Transverse colon (tissue), 4 donors: ENCODE data around the gene SCOC. TPM values are rescaled to one million over a fixed set of nuclear protein-coding genes. Genes with fewer than 3 reads are reported as not detected.

Experiments
- DNase-seq: peaks from one replicate; pipeline ENCODE4 v3.0.0-alpha.2; 2019
- H3K27ac ChIP-seq, 4 donors: fragments of 200-600 bp; sonication (generic); 2 replicates each; pipeline ENCODE4 v1.5.1; 2016 to 2018; ENCODE audit warnings: inconsistent platforms in 4 of 4
- H3K27me3 ChIP-seq: fragments of 200-600 bp; sonication (generic); 2 replicates; pipeline ENCODE4 v1.5.1; 2017; ENCODE audit warnings: inconsistent platforms
- H3K36me3 ChIP-seq, 4 donors: fragments of 200-600 bp; sonication (generic); 2 replicates each; pipeline ENCODE4 v1.5.1; 2017 to 2019; ENCODE audit warnings: inconsistent platforms in 4 of 4
- H3K4me1 ChIP-seq, 4 donors: fragments of 200-600 bp; sonication (generic); 2 replicates each; pipeline ENCODE4 v1.5.1; 2017 to 2020; ENCODE audit warnings: inconsistent platforms in 4 of 4
- H3K4me3 ChIP-seq, 4 donors: fragments of 200-600 bp; sonication (generic); 1 replicate in 1 of 4; 2 replicates in 3 of 4; pipeline versions ENCODE4 v1.5.1 to v1.6.1; 2017 to 2019; ENCODE audit warnings: inconsistent platforms in 4 of 4
- H3K9me3 ChIP-seq, 2 donors: fragments of 200-600 bp; sonication (generic); 2 replicates each; pipeline ENCODE4 v1.5.1; 2017 to 2019; ENCODE audit warnings: inconsistent platforms in 2 of 2
- CTCF ChIP-seq, 5 experiments: fragments of 200-600 bp in 3 of 5; fragments of 450-650 bp in 2 of 5; sonication (generic) in 3 of 5; IDR thresholded peaks; 1 replicate in 2 of 5; 2 replicates in 3 of 5; pipeline ENCODE4 v1.5.1; 2016 to 2017; ENCODE audit warnings: antibody characterized with exemption in 5 of 5, inconsistent platforms in 3 of 5, mild to moderate bottlenecking in 2 of 5, moderate library complexity in 1 of 5
- EP300 ChIP-seq: sonication (generic); formaldehyde crosslinking; IDR thresholded peaks from one replicate; pipeline ENCODE4 v1.6.1; 2017; ENCODE audit warnings: antibody characterized with exemption, low read depth
- POLR2A ChIP-seq: fragments of 450-650 bp; IDR thresholded peaks from one replicate; pipeline ENCODE4 v1.6.1; 2016; ENCODE audit warnings: antibody characterized with exemption, mild to moderate bottlenecking, moderate library complexity
- POLR2AphosphoS5 ChIP-seq, 3 donors: sonication (generic); formaldehyde crosslinking; IDR thresholded peaks; one replicate each; pipeline ENCODE4 v1.6.1; 2016; ENCODE audit warnings: antibody characterized with exemption in 3 of 3
- WGBS, 2 donors: methylation state at CpG; one replicate each; pipeline ENCODE4 v1.1.5; 2018; ENCODE audit warnings: low coverage in 1 of 2; 5-methylcytosine and 5-hydroxymethylcytosine counted together
- in situ Hi-C, 4 donors: fragments of 200-750 bp; cut with MboI; loops; one replicate each; pipeline versions ENCODE4 v1.15.0 to v1.15.1; 2017; ENCODE audit warnings: low sequenced_read_pairs in 3 of 4, low pct_ligation_motif_present in 1 of 4, low pct_unique_long_range_greater_than_20kb in 1 of 4
- intact Hi-C: fragments of 100-400 bp; cut with DNase I; formaldehyde crosslinking; loops from one replicate; pipeline ENCODE4 v1.15.1; 2023; ENCODE audit warnings: low total_unique reads
- total RNA-seq, 4 donors: library from RNA; depleted of rRNA; stranded (reverse); fragments of >200 nt; gene quantifications; one replicate each; pipeline ENCODE4 v1.1.0, GENCODE V29; 2016

Gene SCOC
- total RNA-seq, 4 donors from 2014 or later = 7.2 to 43.4 (median 25.7) TPM

GRCh38 chr4:140336730-140337129 is 36.7 kb upstream of the SCOC start:
- no peak for DNase-seq
- Histone ChIP-seq H3K27ac (no peak overlapping the region), H3K27me3 (no peaks in the 10 kb centered on the region), H3K4me1 (no peaks in the 10 kb centered on the region), H3K9me3 (no peaks in the 10 kb centered on the region), H3K4me3 (no peak overlapping the region), H3K36me3 (no peaks in the 10 kb centered on the region)
- TF ChIP-seq CTCF (IDR thresholded peaks at IDR 0.05) (no peak), EP300 (no peak), POLR2AphosphoS5 (IDR thresholded peaks at IDR 0.05) (no peak), POLR2A (no peak)
- intact Hi-C loops = no loop called here
- in situ Hi-C loops = no loop called here

GRCh38 chr4:140342620-140343019 is 30.8 kb upstream of the SCOC start:
- 49 to 63% methylated on average over 1 of the region's 1 CpG for WGBS, 2 donors
- Histone ChIP-seq H3K4me1 (peaks cover 0 to 14% (median 0%) of the 10 kb centered on the region in 4 donors), H3K9me3 (no peaks in the 10 kb centered on the region), H3K27me3 (no peaks in the 10 kb centered on the region), H3K4me3 (no peak overlapping the region), H3K36me3 (no peaks in the 10 kb centered on the region), H3K27ac (peak overlapping the region; percentile 59 to 71 (median 64))
- in situ Hi-C loops = no loop called here
- no peak for TF ChIP-seq EP300
- TF ChIP-seq CTCF (IDR thresholded peaks at IDR 0.05) = no peak
- no peak for TF ChIP-seq POLR2A
- no peak for TF ChIP-seq POLR2AphosphoS5 (IDR thresholded peaks at IDR 0.05)
- DNase-seq = no peak
- intact Hi-C loops = no loop called here

GRCh38 chr4:140343303-140343702 is 30.1 kb upstream of the SCOC start:
- Histone ChIP-seq H3K4me3 (peak overlapping the region in 1 of 4 donors; percentile 29), H3K27me3 (no peaks in the 10 kb centered on the region), H3K4me1 (peaks cover 0 to 14% (median 0%) of the 10 kb centered on the region in 4 donors), H3K27ac (peak overlapping the region; percentile 59 to 71 (median 64)), H3K9me3 (no peaks in the 10 kb centered on the region), H3K36me3 (no peaks in the 10 kb centered on the region)
- 14 to 19% methylated on average over 1 to 5 of the region's 5 CpGs for WGBS, 2 donors
- TF ChIP-seq POLR2AphosphoS5 (IDR thresholded peaks at IDR 0.05) (peak in 2 of 3 donors; percentile 54 to 60), EP300 (no peak)
- DNase-seq = peak; percentile 89
- in situ Hi-C loops = no loop called here
- intact Hi-C loops = no loop called here

GRCh38 chr4:140344101-140344500 is 29.3 kb upstream of the SCOC start:
- peak overlapping the region in 1 of 4 donors; percentile 29 for H3K4me3 ChIP-seq
- no peak for DNase-seq
- H3K27ac ChIP-seq = peak overlapping the region in 3 of 4 donors; percentile 44 to 59 (median 53)
- H3K9me3 ChIP-seq = no peaks in the 10 kb centered on the region
- intact Hi-C loops (no loop called here), in situ Hi-C loops (no loop called here)
- H3K36me3 ChIP-seq = no peaks in the 10 kb centered on the region
- H3K27me3 ChIP-seq = no peaks in the 10 kb centered on the region
- TF ChIP-seq POLR2AphosphoS5 (IDR thresholded peaks at IDR 0.05) (no peak), EP300 (no peak), POLR2A (no peak), CTCF (IDR thresholded peaks at IDR 0.05) (no peak)
- 87 to 88% methylated on average over 3 of the region's 3 CpGs for WGBS, 2 donors
- H3K4me1 ChIP-seq = peaks cover 0 to 14% (median 0%) of the 10 kb centered on the region in 4 donors

- no peak overlapping the region for H3K27ac ChIP-seq
- TF ChIP-seq EP300 (no peak), POLR2A (no peak), CTCF (IDR thresholded peaks at IDR 0.05) (no peak)
- peaks cover 0 to 14% (median 0%) of the 10 kb centered on the region in 4 donors for H3K4me1 ChIP-seq
- H3K4me3 ChIP-seq = peak overlapping the region in 1 of 4 donors; percentile 29
- H3K27me3 ChIP-seq = no peaks in the 10 kb centered on the region
- intact Hi-C loops = no loop called here
- no peaks in the 10 kb centered on the region for H3K9me3 ChIP-seq
- DNase-seq = no peak
- WGBS, 2 donors = 89% methylated on average over 9 of the region's 9 CpGs; no CpG with 5 or more reads in 1 of the 2 donors
- H3K36me3 ChIP-seq = no peaks in the 10 kb centered on the region
- in situ Hi-C loops = no loop called here
Measured at GRCh38 chr4:140344621-140345020, 28.8 kb upstream of the SCOC start.
